HG03159 (cell line): ENCODE data around the gene DCHS2.

Experiments used
- ATAC-seq: cut with Tn5 transposase; IDR thresholded peaks from one replicate; pipeline ENCODE4 v1.9.1; 2021; ENCODE audit warnings: mild to moderate bottlenecking, moderate library complexity; ENCODE audit not compliant: unreplicated experiment

DCHS2 gene

DNA sequence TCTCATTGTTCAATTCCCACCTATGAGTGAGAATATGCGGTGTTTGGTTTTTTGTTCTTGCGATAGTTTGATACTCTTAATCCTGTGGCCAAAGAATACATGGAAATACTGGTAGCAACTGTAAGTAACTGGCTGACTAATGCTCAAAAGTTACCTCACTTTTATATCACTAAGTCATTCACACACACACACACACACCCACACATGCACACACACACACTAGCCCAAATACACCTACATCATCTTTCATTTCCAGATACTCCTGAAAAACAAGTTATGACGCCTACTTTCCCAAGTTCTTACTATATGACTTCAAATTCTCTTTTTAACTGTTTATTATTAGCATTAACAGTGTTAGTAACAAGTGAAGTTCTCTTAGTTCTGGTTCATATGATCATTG, 101.3 kb downstream of the DCHS2 start:
- ATAC-seq, result no peak

DNA sequence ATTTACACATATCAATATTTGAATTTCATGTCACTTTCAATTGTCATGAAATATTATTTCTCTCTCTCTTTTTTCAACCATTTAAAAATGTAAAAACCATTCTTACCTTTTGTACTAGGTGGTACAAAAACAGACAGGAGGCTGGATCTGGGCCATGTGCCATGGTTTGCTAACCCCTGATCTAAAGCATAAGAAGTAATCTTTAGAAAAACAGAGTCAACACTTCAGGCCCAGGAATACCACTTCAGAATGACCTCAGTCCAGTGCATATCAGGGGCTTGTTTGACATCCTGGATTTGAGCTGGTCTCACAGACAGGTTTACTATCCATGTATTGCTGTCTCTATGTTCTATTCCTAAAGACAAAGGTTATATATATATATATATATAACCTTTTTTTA, 102.5 kb downstream of the DCHS2 start:
- ATAC-seq, result no peak

DNA sequence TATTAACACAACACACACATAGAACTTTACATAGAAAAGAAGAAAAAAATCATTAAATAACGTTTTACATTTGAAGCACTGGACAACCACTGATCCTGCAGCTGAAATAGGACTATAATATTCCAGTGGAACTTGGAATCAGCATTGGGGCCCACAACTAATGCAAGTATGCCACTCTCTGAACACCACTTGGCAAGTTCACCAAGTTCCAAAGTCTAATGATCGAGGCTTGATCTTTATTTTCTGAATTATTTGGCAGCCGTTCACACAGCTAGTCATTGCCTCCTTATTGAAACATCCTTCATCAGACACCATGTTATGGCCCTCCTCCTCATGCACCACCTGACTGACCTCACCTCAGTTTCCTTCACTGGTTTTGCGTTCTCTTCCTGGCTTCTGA, 107.6 kb downstream of the DCHS2 start:
- ATAC-seq, result no peak

DNA sequence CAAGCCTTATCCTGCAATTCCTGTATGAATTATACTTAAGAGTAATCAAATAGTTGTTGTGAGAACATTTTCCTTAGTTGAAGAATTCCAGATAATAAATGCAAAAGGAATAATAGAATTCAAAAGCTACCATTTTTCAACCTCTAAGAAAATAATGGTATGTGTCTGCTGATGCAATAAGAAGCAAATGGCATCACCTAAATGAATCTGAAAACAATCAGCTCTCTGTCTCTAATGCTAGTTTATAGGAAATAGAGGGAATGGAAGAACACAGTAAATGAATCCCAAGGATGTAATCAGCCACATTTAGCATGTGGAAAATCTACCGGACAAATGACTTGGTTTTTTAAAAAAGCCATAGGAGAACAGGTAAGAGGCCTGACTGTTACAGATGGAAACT, 115.1 kb downstream of the DCHS2 start:
- no peak for ATAC-seq

DNA sequence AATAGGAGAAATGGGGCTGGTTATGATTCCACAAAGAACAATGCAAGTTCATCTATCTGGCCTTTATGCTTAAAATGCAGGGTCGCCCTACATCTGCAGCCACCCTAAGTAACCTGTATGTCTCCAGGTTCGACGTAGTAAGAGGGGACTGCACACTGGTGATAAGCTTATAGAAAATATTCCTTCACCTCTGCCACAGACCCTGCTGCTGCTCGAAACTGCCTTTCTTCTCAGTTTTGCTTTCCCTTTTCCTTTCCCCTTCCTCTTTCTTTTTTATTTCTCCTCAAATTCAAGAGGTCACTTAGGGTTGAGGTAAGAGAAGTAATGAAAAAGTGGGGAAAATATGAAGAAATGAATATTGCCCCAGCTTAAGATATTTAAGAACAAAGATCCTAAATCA, 123.5 kb downstream of the DCHS2 start:
- peak; percentile 73 for ATAC-seq

DNA sequence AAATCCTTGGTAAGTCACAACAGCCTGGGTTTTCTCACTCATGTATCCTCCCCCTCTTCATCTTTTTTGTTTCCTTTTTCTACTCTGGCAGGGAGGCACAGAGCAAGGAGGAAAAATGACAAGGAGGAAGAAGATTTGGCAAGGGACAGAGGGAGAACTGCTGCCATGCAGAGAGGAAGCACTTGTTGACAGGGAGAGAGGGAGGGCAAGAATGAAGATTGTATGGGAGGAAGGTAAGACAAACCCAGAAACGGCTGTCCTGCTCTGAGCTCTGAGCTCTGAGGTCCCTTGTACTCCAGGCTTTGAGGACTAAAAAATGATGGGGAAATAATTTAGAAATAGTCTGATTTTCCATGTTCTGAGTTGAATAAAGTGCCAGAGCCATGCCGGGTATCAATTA, 123.9 kb downstream of the DCHS2 start:
- ATAC-seq, result peak; percentile 34

DNA sequence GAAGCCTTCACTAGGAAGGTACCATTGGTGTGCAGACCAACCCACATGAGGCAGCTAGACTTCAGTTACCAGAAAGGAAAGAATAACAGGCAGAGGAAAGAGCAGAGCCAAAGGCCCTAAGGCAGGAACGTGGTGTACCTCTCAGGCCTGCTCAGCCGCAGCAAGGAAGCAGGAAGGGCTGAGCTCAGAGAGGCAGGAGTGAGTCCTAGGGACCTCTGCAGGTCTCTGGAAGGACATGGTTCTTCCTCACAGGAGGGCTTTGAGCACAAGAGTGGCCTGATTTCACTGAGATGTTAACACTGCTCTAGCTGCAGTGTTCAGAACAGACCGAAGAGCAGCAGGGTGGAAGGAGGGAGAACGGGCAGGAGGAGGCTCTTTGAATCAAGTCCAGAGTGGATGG, 124.6 kb downstream of the DCHS2 start:
- no peak for ATAC-seq

DNA sequence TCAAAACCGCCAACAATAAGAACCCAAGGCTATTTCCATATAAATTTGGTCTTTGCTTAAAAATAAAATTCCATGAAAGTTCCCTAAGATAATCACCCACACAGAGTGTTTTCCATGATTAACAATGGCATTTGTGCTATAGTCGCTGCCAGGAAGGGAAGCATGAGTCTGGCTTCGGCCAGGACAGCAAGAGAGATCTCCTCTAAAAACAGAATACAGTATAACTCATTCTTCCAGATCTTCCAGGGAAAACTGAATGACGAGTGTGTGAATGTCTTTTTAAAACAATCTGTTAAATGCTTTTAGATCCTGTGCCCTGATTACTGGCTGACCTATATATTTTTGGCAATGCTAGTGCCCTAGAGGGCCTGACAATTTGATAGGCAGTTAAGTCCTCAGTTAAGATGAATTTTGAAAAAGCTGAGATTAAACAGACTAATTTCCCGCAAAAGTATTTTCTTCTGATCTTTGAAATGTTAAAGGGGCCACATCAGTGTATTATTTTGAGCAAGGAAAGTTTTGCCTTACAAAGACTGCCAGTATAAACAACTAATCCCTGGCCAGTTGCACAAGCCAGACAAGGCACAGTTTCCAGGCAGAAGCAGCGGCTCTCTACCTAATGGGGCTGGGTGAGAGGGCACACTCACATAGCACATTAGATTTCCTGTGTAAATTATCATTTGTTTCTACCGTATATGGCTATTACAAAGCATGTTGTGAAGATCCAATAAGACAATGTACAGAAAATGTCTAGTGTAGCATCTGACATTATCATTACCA, 127.3 kb downstream of the DCHS2 start:
- ATAC-seq, result no peak

DNA sequence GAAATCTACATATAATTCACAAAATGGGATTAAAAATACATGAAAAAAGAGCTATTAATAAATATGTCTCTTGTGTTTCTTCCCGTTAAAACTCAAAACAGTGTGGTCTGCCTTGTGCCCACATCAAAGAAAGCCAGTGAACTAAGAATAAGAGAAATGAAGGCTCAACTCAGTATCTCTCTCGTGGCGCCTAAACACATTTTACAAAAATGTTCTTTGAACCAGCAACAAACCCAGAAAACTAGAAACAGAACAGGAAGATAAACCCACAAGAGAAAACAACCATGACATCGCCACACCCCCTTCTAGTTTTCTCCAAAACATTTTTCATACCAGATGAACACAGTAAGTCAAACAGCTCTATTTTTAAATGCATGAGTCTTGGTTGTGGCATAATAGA, 130.1 kb downstream of the DCHS2 start:
- peak; percentile 73 for ATAC-seq

DNA sequence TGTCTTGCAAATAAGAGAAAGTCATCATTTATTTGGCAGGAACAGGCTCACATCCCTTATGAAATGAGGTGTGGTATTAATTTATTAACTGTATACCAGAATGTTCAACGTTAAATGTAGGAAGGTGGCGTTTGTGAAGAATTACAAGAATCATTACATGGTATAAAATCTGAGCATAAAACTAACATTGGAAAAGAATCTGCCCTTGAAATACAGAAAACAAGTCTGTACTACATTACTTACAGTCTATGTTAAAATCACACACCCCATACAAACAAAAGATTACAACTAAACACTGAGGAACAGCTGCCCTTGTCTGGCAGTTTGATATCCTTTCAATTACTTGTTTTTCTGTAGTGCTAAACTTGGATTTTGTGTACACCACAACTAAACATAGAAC, 131.1 kb downstream of the DCHS2 start:
- ATAC-seq, result no peak

DNA sequence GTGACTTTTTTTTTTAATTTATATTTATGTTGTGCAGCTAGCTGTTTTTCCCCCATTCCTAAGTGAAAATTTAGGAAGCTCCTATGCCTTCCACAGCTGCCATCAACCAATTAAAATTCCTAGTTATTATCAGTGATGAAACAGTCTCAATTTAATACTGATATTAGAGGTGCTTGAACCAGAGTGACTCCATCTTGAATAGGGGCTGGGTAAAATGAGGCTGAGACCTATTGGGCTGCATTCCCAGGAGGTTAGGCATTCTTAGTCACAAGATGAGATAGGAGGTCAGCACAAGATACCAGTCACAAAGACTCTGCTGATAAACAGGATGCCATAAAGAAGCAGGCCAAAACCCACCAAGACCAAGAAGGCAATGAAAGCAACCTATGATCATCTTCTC, 136.7 kb downstream of the DCHS2 start:
- no peak for ATAC-seq

DNA sequence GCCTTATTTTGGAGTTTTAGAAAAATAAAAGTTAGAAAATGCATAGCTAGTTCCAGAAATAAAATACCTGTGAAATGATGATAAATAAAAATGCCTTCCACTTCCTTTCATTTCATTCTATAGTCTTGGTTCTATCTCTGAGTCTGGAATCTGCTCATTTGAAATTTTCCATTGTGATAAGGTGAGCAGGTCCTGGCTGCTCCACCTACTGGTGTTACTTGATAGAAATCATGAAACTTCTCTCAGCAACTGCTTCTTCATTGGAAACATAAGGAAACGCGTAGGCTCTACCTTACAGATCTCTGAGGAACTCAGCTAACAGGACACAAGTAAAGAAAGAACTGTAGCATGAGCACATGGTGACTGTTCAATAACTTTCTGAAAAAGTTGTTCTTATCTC, 141.8 kb downstream of the DCHS2 start:
- peak; percentile 60 for ATAC-seq

DNA sequence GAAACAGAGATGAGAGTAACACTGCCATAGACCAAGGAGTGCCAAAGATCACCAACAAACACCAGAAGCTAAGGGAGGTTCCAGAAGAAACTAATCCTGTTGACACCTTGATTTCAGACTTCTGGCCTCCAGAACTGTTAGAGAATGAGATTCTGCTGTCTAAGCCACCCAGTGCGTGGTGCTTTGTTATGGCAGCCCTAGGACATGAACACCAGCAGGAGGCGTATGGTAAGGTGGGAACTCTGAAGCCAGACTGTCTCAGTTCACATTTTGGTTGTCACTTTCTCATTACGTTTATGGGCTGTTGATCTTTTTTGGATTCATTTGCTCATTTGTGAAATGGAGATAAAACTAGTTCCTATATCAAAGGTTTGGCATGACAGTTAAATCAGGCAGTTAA, 142.9 kb downstream of the DCHS2 start:
- ATAC-seq, result no peak

DNA sequence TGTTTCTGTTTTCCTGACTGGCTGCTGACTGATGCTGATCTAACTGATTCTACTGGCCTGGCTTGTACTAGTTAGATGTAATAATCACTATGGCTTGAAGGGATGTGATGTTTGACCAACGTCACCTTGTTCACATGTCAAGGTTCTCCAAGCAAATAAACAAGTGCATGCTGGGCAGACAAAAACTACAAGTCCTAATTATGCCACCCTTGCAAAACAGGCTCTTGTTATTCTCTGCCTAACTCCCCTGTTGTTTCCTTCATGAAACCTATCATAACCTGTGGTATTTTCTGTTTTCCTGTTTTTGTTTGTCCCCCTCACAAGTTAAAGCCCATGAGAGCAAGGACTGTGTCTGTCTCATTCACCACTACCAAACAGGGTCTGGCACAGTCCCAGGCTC, 146.2 kb downstream of the DCHS2 start:
- no peak for ATAC-seq

DNA sequence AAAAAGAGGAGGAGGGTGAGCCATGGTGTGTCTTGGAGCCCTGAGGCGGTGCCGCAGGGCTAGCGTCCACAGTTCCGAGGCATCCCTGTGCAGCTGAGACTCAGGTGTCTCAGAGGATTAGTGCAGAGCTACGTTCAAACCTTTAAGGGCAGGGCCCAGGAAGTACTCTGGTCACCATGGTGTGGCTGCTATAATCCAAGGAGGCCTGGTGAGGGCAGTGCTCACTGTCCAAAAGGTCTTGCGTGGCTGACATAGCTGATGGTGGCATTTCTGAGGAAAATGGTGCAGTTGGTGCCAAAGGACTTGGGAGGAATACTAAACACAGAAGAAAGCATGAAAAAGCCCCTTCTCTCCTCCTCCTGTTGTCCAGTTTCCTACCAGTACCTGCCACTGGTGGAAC, 146.9 kb downstream of the DCHS2 start:
- ATAC-seq, result peak; percentile 67

DNA sequence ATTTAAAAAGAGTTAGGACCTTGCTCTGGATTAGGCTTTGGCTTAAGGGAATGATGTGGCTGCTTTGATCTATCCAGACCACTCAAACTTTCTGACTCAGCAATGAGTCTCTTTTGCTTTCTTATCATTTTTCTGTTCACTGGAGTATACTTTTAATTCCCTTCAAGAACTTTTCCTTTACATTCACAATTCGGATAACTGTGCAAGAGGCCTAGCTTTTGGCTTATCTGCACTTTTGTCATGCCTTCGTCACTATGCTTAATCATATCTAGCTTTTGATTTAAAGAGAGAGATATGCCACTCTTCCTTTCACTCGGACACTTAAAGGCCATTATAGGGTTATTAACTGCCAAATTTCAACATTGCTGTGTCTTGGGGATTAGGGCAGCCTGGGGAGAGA, 147.9 kb downstream of the DCHS2 start:
- no peak for ATAC-seq

DNA sequence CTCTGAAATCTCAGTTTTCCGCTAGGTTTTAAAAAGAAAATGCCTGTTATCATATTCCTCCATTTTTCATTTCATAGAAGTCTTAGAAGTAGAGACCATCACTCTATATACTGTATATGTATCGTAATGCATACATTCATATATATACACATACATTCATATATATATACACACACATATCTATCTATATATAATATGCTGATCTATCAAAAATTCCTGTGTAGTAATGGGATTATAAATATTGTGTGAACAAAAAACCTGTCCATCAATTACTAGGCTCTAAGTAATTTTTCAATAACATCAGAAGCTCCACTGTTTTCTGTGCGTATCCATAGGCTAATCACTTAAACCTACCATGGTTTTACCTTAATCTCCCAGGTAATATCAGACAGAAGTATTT, 150.2 kb downstream of the DCHS2 start:
- ATAC-seq, result no peak

DNA sequence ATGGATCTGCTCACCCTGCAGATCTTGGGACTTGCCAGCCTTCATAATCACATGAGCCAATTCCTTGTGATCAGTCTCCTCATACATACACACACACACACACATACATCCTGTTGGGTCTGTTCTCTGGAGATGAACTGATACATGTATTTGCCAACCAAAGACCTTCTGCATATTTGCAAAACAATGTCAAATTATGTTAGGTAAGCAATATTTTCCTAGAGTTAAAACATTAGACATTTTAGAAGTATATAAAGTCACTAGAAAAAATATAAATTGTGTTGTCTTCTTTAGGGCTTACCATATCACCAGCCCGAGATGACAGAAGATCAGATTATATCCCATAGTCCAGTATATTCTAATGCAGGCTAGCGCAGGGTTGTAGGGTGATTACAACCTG, 156.0 kb downstream of the DCHS2 start:
- ATAC-seq, result no peak

DNA sequence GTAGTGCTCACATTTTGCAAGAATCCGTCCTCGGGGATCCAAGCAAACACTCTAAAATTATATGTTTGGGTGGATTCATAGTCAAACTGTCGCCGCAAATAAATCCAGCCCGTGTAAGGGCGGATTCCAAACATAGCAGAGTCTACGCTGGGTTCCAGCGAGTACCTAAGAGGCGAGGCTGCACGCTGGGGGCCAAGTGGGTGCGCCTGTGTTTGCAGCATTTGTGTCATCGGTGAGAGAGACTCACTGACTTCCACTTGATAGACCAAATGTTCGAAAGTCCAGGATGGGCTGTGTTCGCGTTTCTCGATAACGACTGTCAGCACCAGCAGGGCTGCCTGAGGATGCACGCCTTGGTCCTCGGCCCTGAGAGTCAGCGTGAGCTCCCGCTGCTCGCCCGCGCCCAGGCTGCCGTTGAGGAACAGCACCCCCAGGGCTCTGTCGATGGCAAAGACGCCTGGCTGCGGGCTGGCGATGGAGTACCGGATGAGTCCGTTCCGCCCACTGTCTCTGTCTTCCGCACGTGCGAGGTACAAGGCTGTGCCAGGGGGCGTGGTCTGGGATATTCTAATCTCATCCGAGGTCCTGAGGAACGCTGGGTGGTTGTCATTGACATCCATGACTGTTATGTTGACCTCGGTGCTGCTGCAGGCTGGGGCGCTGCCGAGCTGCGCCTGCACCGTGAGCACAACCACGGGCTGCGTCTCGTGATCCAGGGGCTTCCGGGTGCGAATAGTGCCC, 158.7 kb downstream of the DCHS2 start:
- ATAC-seq, result peak; percentile 81

DNA sequence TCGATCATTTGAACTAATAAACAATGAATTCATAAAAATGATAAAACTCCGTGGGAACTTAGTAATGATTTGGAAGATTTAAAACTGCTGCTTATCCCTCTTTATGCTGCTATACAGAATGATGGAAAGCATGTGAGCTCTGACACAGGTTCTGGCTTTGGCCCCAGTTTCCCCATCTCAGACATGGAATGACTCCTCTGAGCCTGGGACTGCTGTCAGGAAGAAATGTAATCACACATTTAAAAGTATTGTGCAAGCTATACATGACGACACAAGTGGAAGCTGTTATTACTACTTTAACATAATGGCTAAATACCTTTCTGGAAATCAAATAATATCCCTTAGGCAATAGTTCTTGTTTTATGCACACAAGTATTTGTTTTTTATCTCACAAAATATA, 161.7 kb downstream of the DCHS2 start:
- ATAC-seq, result no peak

DNA sequence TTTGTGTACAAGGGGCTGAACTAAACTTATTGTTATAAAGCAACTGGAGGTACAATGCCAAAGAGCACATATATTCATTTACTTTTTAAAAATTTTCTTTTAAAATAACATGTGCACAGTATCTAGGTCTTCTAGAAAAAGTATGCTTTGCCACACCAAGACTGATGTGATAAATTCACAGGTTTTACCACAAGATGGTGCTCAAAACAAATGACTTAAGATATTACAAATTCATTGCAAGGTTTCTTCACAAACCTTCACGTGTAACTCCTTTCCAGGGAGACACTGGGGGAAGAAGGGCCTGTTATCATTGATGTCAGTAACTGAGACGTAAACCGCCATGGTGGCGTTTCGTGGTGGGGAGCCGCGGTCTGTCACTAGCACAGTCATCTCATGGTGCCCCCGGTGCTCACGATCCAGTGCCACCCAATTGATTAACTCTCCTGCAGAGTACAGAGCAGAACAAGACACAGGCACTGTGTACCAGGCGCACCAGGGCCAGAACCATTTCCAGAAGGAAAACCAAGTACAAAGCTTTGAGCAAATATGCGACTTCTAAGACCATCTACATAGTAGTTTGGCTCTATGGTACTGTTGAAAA, 162.2 kb downstream of the DCHS2 start:
- ATAC-seq, result no peak

DNA sequence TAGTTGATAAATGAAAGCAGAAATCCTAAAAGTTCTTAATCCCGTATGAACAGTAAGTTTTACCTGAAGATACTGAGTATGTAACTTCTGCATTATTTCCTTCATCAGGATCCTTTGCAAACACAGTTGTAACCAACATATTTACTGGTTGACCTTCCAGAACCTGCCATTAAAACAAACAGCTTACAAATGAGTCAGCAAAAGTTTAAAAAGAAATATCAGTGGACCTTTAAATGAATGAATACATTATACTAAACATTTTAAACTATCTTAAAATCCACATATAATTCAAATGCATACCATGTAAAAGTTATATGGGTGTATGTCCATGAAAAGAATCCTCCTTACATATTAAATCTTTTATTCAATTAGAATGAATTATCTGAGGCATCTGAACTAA, 163.6 kb downstream of the DCHS2 start:
- ATAC-seq, result no peak
